Activated T-cell treated with anti-CD3 and anti-CD28 coated beads, Interleukin-2, amount 50 U/mL, for 24 hours (primary cell): Measurements from ENCODE around the gene ANKRD2.

Experiments used
- DNase-seq: peaks from one replicate; pipeline ENCODE4 v3.0.0-alpha.2; 2020
- H3K27ac Mint-ChIP-seq: 2 replicates; pipeline ENCODE4 v1.8.0; 2020; ENCODE audit warnings: mild to moderate bottlenecking, mixed read lengths
- H3K27me3 Mint-ChIP-seq: 2 replicates; pipeline ENCODE4 v1.8.0; 2020; ENCODE audit warnings: mixed read lengths
- H3K36me3 Mint-ChIP-seq: 2 replicates; pipeline ENCODE4 v1.8.0; 2020; ENCODE audit warnings: low read depth, mixed read lengths
- H3K4me1 Mint-ChIP-seq: 2 replicates; pipeline ENCODE4 v1.8.0; 2020; ENCODE audit warnings: low read depth, mixed read lengths
- H3K4me3 Mint-ChIP-seq: 2 replicates; pipeline ENCODE4 v1.8.0; 2020; ENCODE audit warnings: mild to moderate bottlenecking, moderate library complexity, mixed read lengths
- H3K9me3 Mint-ChIP-seq: 2 replicates; pipeline ENCODE4 v1.8.0; 2020; ENCODE audit warnings: mixed read lengths

ANKRD2 gene

DNA sequence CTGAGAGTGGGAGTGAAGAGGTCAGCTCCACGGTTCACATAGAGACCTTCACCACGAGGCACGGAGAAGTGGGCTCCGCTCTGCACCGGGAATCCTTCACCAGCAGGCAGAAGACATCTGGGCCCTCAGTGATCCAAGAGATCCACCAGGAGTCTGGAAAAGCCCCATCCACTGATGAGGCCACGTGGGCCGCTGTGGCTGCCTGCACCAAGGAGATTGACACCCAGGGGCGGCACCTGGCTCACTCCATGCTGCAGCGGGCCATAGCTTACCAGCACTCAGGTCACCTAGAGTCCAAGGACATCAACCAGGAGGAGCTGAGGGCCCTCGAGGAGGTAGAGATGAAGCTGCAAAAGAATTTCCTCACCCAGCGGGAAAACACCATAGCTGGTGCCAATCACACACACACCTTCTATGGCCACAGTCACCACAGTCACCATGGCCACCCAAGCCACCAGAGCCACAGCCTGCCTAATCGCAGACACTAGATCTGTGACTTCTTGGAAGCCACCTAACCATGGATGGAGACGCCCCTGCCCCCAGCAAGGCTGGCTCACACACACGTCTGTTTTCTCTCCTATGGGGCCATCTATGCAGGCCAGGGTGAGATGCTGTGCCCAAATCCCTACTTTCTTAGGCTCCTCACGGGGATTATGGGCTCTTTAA, 17.6 kb downstream of the ANKRD2 start:
- Mint-ChIP-seq H3K4me3 (no peak overlapping the region), H3K36me3 (no peaks in the 10 kb centered on the region), H3K27ac (no peak overlapping the region), H3K27me3 (no peaks in the 10 kb centered on the region), H3K4me1 (no peaks in the 10 kb centered on the region), H3K9me3 (no peaks in the 10 kb centered on the region)
- no peak for DNase-seq

DNA sequence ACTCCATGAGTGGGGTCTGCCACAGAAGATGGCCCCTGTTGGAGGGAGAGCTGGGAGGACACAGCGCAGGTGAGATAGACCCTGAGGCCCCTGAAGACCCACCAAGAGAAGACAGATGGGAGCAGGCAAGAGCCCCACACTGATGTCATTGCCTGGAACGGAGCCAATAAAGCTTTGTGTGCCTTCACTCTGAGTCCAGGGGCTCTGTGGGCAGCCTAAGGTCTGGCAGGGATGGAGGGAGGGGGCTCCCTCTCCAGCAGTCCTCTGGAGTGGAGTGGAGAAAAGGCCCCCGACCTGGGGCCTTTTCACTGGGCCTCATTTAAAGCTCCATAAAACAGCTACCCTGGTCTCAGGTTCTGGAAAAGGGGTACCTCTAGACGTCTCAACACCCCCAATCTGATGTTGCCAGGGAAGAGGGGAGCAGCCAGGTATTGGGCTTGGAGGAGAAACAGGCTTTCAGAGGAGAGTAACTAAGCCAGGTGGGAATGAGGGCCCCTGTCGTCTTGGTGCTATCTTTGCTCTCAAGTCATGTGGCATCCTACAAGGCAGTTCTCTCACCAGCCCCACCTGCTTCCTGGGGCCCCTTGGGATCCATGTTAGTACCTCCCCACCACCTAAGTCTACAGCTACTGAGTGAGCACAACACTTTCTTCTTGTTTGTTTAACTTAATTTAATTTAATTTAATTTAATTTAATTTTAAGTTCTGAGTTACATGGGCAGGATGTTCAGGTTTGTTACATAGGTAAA, 18.3 kb downstream of the ANKRD2 start:
- no peaks in the 10 kb centered on the region for H3K36me3 Mint-ChIP-seq
- no peaks in the 10 kb centered on the region for H3K9me3 Mint-ChIP-seq
- no peaks in the 10 kb centered on the region for H3K4me1 Mint-ChIP-seq
- no peak overlapping the region for H3K27ac Mint-ChIP-seq
- DNase-seq: no peak
- no peak overlapping the region for H3K4me3 Mint-ChIP-seq
- H3K27me3 Mint-ChIP-seq: no peaks in the 10 kb centered on the region

DNA sequence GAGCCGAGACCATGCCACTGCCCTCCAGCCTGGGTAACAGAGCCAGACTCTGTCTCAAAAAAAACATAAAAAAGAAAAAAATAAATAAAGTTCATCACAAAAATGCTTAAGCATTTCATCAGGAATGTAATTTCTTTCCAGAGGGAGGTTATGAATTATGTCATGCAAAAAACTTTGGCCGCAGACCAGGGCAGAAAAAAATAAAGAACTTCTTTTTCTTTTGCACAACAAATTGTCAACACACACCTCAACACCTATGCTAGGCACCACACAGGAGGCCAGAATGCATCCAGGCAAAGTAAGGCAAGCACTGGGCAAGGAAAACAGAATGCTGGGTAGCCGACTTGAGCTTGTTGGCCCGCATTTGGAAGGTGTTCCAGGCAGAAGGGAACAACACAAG, 20.8 kb downstream of the ANKRD2 start:
- Mint-ChIP-seq H3K27ac (no peak overlapping the region), H3K27me3 (no peaks in the 10 kb centered on the region)

DNA sequence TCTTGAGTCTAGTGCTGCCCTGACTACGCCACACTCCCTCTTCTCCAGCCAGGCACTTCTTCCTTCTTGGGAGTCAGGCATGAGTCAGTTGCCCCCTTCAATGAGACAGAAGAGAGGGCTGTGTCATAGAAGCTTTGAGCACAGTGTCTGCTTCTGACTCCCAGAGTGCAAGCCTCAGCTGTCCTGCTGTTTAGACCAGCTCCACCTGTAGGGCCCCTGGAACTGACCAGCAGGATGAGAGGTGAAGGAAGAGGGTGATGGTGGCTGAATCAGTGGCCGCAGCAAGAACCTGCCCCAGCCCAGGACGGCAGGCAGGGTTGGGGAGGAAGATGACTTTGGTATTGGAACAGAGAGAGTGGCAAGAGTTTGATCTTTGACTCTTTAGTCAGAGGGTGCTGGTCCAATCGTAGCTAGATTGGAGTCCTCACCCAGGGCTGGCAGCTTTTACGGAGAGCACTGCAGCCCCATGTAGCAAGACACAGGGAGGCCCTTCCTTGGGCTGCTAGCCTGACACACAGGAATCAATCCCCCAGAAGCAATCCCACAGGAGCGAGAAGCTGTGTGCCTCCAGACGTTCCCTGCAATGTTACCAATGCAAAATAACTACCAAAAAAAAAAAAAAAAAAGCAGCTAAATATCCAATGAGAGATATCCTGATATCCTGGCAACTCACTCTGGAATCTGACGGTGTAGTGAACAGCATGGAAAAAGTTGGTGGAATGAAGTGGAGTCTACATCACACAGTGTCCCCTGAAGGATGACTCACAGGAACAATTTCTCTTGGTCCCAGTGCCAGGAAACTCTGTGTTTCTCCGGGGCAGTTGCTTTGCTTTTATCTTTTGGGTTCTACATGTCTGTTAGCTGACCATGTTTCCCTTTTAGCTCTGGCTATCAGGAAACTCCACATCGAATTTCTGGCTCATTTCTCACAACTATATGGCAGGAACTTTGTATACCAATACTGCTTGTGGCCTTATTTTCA, 23.8 kb downstream of the ANKRD2 start:
- Mint-ChIP-seq H3K9me3 (no peaks in the 10 kb centered on the region), H3K27ac (no peak overlapping the region), H3K4me3 (no peak overlapping the region), H3K27me3 (no peaks in the 10 kb centered on the region), H3K4me1 (peaks cover 3% of the 10 kb centered on the region), H3K36me3 (no peaks in the 10 kb centered on the region)
- DNase-seq: no peak

More for the DNA sequence above, 20.8 kb downstream of the ANKRD2 start:
- no peaks in the 10 kb centered on the region for H3K36me3 Mint-ChIP-seq
- no peaks in the 10 kb centered on the region for H3K9me3 Mint-ChIP-seq
- H3K4me1 Mint-ChIP-seq: peaks cover 3% of the 10 kb centered on the region
- DNase-seq: no peak
- no peak overlapping the region for H3K4me3 Mint-ChIP-seq

DNA sequence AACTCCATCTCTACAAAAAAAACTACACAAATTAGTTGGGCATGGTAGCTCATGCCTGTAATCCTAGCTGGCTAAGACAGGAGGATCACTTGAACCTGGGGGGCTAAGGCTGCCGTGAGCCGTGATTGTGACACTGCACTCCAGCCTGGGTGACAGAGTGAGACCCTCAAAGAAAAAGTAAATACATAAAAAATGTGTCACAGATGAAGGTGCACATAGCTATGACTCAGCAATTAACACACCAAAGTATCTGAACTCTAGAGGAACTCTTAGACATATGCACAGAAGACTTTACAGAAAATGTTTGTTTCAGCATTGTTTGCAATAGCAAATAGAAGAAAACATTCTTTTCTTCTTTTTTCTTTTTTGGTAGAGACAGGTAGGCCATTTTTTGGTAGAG, 25.2 kb downstream of the ANKRD2 start:
- no peaks in the 10 kb centered on the region for H3K27me3 Mint-ChIP-seq
- no peaks in the 10 kb centered on the region for H3K9me3 Mint-ChIP-seq
- peak overlapping the region; percentile 18 for H3K27ac Mint-ChIP-seq
- H3K4me3 Mint-ChIP-seq: no peak overlapping the region
- no peak for DNase-seq
- no peaks in the 10 kb centered on the region for H3K36me3 Mint-ChIP-seq
- H3K4me1 Mint-ChIP-seq: peaks cover 3% of the 10 kb centered on the region

DNA sequence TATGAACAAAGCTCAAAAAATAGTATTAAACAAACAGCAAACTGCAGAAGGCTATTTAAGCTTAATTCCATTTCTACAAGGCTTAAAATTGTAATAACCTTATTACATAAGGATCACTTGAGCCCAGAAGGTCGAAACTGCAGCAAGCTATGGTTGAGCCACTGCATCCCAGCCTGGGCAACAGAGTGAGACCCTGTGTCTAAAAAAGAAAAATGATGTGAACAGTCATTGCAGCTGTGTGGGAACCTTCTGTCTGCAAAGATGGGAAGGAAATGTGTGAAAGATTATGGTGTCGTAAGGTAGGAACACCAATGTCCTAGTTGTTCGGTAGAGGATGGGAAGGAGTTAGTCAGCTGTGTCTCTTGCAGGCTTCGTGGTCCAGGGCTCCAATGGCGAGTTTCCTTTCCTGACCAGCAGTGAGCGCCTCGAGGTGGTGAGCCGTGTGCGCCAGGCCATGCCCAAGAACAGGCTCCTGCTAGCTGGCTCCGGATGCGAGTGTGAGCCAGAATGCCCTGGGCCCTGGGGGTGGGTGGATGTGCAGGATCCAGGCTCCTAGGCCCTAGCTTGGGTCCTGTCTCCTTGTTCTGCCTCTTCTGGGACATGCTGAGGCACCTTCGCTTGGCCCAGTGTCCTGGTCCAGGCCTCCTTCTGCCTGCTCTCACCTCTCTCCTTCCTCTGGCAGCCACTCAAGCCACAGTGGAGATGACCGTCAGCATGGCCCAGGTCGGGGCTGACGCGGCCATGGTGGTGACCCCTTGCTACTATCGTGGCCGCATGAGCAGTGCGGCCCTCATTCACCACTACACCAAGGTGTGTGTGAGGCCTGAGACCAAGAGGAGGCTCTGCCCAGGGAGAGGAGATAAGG, 26.1 kb downstream of the ANKRD2 start:
- no peaks in the 10 kb centered on the region for H3K36me3 Mint-ChIP-seq
- no peaks in the 10 kb centered on the region for H3K9me3 Mint-ChIP-seq
- no peaks in the 10 kb centered on the region for H3K27me3 Mint-ChIP-seq
- no peak for DNase-seq
- no peak overlapping the region for H3K27ac Mint-ChIP-seq
- peaks cover 3% of the 10 kb centered on the region for H3K4me1 Mint-ChIP-seq
- no peak overlapping the region for H3K4me3 Mint-ChIP-seq

DNA sequence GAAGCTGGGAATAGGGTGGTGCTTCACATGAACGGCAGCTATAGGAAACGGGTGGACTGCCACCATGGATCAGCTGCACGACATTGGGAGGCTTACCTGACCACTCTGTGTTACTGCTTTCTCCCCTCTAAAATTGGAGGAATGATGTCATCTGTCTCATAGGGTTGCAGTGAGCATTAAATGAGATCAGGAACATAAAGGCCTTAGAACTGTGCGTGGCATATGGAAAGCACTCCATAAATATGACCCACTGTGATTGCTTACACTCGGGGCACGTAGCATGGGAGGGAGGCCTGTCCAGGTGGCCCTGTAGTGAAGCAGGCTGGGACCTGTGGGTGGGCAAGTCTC, 26.7 kb downstream of the ANKRD2 start:
- Mint-ChIP-seq H3K27me3 (no peaks in the 10 kb centered on the region), H3K9me3 (no peaks in the 10 kb centered on the region), H3K4me3 (no peak overlapping the region), H3K36me3 (no peaks in the 10 kb centered on the region), H3K4me1 (peaks cover 3% of the 10 kb centered on the region), H3K27ac (no peak overlapping the region)
- no peak for DNase-seq

DNA sequence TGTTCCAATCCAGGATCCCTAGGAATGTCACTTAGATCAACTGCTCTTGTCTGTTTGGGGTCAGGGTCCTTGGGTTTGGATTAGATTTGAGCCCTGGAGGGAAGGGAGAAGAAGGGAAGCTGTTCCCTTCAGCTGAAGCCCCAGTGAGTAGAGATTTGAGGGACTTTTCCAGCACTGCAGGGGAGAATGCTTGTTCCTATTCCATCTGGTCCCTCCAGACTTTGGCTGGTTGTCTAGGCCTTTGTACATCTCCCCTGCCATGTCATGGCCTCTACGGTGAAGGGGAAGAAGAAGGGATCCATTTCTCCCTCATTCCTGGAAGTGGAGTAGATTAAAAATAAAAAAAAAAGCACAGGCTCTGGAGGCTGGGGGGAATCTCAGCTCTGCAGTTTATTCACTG, 28.0 kb downstream of the ANKRD2 start:
- Mint-ChIP-seq H3K27ac (no peak overlapping the region), H3K36me3 (no peaks in the 10 kb centered on the region), H3K9me3 (no peaks in the 10 kb centered on the region), H3K27me3 (no peaks in the 10 kb centered on the region), H3K4me3 (no peak overlapping the region), H3K4me1 (peaks cover 3% of the 10 kb centered on the region)
- no peak for DNase-seq

DNA sequence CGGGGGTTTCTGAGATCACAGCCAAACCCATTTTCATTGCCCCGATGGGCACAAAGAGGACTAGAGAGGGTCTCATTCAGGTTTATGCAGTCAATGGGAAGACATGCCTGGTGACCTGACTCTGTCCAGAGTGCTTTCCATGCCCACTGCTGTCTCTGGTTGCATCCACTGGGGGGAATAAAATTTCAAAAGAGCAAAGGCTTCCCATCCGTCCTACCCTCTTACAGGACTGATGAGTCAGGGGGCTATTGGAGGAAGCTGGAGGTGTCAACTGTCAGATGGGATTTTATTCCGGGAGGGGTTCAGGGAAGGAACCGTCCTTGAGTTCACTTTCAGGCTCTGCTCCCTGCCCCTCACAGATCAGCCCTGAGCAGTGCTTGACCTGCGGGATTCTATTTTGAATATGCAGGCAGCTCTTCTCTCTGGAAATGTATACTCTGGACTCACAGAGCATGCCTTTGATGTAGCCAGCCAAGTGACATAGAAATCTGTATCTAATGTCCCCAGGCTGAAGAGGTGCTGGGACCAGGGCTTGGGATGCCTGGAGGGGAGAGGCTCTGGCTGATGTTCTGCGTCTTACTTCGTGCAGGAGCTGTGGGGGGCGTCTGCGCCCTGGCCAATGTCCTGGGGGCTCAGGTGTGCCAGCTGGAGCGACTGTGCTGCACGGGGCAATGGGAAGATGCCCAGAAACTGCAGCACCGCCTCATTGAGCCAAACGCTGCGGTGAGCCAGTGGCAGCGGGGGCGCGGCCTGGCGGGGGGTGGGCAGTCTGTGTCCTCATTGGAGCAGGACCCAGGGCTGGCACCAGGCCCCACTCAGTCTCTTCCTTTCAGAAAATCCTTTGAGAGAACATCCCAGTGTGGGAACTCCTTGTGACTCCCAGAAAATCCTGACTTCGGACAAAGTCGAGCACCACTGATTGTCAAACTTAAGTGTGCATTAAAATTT, 29.0 kb downstream of the ANKRD2 start:
- H3K9me3 Mint-ChIP-seq: no peaks in the 10 kb centered on the region
- H3K36me3 Mint-ChIP-seq: no peaks in the 10 kb centered on the region
- H3K4me3 Mint-ChIP-seq: no peak overlapping the region
- DNase-seq: no peak
- peaks cover 3% of the 10 kb centered on the region for H3K4me1 Mint-ChIP-seq
- H3K27me3 Mint-ChIP-seq: no peaks in the 10 kb centered on the region
- no peak overlapping the region for H3K27ac Mint-ChIP-seq

DNA sequence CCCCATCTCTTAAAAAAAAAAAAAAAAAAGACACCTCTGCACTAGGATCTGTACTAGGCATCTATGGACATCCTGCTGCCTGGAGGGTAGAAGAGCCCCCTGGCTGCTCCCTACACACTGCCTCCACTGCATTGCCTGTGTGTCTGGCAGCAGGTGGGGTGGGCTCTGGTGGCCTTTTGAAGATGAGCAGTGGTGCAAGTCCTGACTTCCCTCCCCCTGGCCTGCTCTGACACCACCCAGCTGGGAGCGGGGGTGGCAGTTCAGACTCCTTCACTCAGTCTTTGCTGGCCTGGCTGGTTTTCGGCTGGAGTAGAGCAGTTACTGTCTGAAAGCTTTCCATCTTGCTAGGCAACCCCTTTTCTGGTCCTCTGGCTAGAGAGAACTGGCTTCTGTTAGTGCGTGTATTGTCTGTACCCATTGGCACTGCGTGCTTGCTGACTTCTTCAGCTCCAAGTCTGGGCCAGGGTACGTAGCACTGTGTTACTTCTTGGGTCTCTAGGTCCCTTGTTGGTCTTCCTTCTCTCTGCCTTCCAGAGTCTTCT, 34.6 kb downstream of the ANKRD2 start:
- no peak for DNase-seq
- H3K27me3 Mint-ChIP-seq: no peaks in the 10 kb centered on the region
- no peaks in the 10 kb centered on the region for H3K4me1 Mint-ChIP-seq
- no peak overlapping the region for H3K27ac Mint-ChIP-seq
- no peaks in the 10 kb centered on the region for H3K9me3 Mint-ChIP-seq
- H3K36me3 Mint-ChIP-seq: no peaks in the 10 kb centered on the region
- H3K4me3 Mint-ChIP-seq: no peak overlapping the region

DNA sequence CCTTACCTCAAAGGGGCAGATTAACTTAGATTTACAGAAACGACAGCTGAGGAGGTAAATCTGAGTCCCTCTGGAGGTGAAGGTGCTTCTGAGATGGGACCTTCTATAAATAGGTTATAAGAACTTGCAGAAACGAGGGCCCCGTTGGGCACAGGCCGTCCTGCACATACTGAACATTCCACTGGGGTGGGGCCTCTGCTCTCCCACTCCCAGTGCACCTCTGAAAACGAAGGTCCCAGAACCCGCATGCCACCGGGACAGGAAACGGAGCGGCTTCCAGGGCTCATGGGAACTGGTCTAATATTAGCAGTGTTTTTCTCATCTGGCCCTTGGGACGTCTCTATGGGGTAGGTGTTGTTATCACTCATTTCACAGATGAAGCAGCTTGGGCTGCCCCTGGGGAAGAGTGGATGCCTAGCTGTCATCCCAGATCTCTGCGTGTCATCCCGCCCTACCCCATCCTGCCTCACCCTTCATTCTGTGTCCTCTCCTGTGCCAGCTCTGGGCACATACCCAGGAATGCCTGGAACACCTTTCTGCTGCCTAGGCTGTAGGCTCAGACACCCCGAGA, 36.5 kb downstream of the ANKRD2 start:
- no peak overlapping the region for H3K27ac Mint-ChIP-seq
- DNase-seq: no peak
- H3K36me3 Mint-ChIP-seq: no peaks in the 10 kb centered on the region
- no peaks in the 10 kb centered on the region for H3K9me3 Mint-ChIP-seq
- H3K27me3 Mint-ChIP-seq: no peaks in the 10 kb centered on the region
- H3K4me1 Mint-ChIP-seq: no peaks in the 10 kb centered on the region
- no peak overlapping the region for H3K4me3 Mint-ChIP-seq

DNA sequence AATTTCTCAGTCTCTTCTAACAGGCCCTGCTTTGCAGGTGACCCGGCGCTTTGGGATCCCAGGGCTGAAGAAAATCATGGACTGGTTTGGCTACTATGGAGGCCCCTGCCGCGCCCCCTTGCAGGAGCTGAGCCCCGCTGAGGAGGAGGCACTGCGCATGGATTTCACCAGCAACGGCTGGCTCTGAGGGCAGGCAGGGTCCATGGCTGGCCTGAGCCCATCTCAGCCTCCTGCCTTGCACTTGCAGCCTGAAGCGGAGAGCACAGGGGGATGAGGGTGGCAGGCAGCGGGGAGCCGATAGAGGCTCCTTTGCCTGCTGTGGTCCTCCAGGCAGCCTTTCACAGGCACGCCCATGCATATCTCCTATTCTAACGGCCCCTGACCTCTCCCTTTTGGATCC, 38.9 kb downstream of the ANKRD2 start:
- no peak for DNase-seq
- no peaks in the 10 kb centered on the region for H3K4me1 Mint-ChIP-seq
- H3K4me3 Mint-ChIP-seq: no peak overlapping the region
- H3K9me3 Mint-ChIP-seq: no peaks in the 10 kb centered on the region
- H3K27me3 Mint-ChIP-seq: no peaks in the 10 kb centered on the region
- no peaks in the 10 kb centered on the region for H3K36me3 Mint-ChIP-seq
- H3K27ac Mint-ChIP-seq: no peak overlapping the region

DNA sequence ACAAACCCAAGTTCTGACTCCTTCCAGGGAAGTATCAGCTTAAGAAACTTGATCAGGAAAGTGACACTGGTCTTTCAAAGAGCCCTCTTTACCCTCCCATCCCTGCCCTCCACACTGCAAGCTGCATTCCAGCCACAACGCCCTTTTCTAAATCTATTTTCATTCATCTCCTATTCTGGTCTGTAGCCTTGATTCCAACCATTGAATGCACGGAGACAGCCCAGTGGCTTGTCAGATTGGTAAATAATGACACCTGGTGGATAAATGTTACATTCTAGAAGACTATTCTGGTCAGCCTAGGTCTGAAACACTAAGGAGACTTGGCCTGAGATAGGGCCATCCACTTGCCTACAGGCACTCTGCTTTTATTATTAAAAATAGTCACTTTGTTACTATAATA, 39.8 kb downstream of the ANKRD2 start:
- H3K4me1 Mint-ChIP-seq: no peaks in the 10 kb centered on the region
- DNase-seq: no peak

More for the DNA sequence above, 39.8 kb downstream of the ANKRD2 start:
- Mint-ChIP-seq H3K36me3 (no peaks in the 10 kb centered on the region), H3K27ac (no peak overlapping the region), H3K4me3 (no peak overlapping the region), H3K9me3 (no peaks in the 10 kb centered on the region), H3K27me3 (no peaks in the 10 kb centered on the region)
